ENCODE measurements around the gene TTC23. TPM values are rescaled to one million over a fixed set of nuclear protein-coding genes. Genes with fewer than 3 reads are reported as not detected.

Gene TTC23
- total RNA-seq, 2 experiments from 2014 or later: 0.19 to 0.81 TPM

DNA sequence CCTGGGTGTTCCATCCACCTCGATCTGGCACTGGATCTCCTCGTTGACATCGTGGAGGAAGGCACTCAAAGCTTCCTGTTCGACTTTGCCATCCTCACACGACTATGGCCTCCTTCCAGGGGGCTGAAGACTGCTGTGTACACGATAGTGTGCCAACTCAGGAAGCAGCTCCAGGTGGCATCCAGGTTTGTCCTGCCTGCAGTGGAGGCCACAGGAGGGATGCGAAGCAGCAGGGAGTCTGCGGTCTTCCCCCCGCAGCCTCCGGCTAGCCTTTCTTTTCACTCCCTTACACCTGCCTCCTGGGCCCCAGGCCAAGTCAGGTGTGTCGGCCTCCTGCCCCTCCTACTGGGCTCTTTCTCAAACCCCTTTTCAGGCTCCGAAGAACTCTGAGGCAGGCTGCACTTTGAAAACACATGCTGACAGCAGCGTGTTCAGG is 112.3 kb downstream of the TTC23 start:
- Histone ChIP-seq H3K36me3 (ENCODE audit: insufficient read depth, low read length) (no peaks in the 10 kb centered on the region), H3K27ac (ENCODE audit: low read depth in 1 of 2, low read length in 2 of 2) (no peak overlapping the region), H3K4me3 (ENCODE audit: low read length) (no peak overlapping the region), H3K4me1 (ENCODE audit: insufficient read depth, low read length) (no peaks in the 10 kb centered on the region), H3K9me3 (ENCODE audit: control insufficient read depth in 1 of 2, insufficient read depth in 1 of 2, low read length in 2 of 2) (no peaks in the 10 kb centered on the region), H3K27me3 (ENCODE audit: control insufficient read depth in 1 of 2, insufficient read depth in 2 of 2, low read length in 2 of 2) (no peaks in the 10 kb centered on the region)
- Mint-ChIP-seq H3K4me3 (no peak overlapping the region), H3K4me1 (ENCODE audit: low read depth) (no peaks in the 10 kb centered on the region), H3K36me3 (ENCODE audit: low read depth) (no peaks in the 10 kb centered on the region), H3K27ac (no peak overlapping the region), H3K27me3 (no peaks in the 10 kb centered on the region), H3K9me3 (no peaks in the 10 kb centered on the region)
- no peak for ATAC-seq (ENCODE audit: poor library complexity)
- TF ChIP-seq, protein P1, sequence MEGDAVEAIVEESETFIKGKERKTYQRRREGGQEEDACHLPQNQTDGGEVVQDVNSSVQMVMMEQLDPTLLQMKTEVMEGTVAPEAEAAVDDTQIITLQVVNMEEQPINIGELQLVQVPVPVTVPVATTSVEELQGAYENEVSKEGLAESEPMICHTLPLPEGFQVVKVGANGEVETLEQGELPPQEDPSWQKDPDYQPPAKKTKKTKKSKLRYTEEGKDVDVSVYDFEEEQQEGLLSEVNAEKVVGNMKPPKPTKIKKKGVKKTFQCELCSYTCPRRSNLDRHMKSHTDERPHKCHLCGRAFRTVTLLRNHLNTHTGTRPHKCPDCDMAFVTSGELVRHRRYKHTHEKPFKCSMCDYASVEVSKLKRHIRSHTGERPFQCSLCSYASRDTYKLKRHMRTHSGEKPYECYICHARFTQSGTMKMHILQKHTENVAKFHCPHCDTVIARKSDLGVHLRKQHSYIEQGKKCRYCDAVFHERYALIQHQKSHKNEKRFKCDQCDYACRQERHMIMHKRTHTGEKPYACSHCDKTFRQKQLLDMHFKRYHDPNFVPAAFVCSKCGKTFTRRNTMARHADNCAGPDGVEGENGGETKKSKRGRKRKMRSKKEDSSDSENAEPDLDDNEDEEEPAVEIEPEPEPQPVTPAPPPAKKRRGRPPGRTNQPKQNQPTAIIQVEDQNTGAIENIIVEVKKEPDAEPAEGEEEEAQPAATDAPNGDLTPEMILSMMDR (IDR thresholded peaks at IDR 0.05): no peak
- intact Hi-C loops (cut with DNase I, micrococcal nuclease): no loop called here
- POLR2A ChIA-PET: no interaction called here
- DNase-seq: no peak
- CTCF ChIA-PET: no interaction called here

DNA sequence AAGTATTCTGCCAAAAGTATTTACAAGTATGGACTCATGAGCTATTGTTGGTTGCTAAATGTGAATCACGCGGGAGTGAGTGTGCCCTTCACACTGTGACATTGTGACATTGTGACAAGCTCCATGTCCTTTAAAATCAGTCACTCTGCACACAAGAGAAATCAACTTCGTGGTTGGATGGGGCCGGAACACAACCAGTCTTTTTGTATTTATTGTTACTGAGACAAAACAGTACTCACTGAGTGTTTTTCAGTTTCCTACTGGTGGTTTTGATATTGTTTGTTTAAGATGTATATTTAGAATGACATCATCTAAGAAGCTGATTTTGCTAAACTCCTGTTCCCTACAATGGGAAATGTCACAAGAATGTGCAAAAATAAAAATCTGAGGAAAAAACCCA is 114.2 kb downstream of the TTC23 start:
- H3K4me3 ChIP-seq (ENCODE audit: low read length): no peak overlapping the region

DNA sequence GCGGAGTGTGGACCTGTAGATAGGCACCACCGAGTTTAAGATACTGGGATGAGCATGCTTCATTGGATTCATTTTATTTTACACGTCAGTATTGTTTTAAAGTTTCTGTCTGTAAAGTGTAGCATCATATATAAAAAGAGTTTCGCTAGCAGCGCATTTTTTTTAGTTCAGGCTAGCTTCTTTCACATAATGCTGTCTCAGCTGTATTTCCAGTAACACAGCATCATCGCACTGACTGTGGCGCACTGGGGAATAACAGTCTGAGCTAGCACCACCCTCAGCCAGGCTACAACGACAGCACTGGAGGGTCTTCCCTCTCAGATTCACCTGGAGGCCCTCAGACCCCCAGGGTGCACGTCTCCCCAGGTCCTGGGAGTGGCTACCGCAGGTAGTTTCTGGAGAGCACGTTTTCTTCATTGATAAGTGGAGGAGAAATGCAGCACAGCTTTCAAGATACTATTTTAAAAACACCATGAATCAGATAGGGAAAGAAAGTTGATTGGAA is 115.0 kb downstream of the TTC23 start:
- H3K27me3 Mint-ChIP-seq: no peaks in the 10 kb centered on the region
- DNase-seq (no peak), ATAC-seq (ENCODE audit: poor library complexity) (no peak)
- H3K4me1 Mint-ChIP-seq (ENCODE audit: low read depth): no peaks in the 10 kb centered on the region
- no peak overlapping the region for H3K27ac Mint-ChIP-seq
- Histone ChIP-seq H3K36me3 (ENCODE audit: insufficient read depth, low read length) (no peaks in the 10 kb centered on the region), H3K9me3 (ENCODE audit: control insufficient read depth in 1 of 2, insufficient read depth in 1 of 2, low read length in 2 of 2) (no peaks in the 10 kb centered on the region), H3K27ac (ENCODE audit: low read depth in 1 of 2, low read length in 2 of 2) (no peak overlapping the region), H3K27me3 (ENCODE audit: control insufficient read depth in 1 of 2, insufficient read depth in 2 of 2, low read length in 2 of 2) (no peaks in the 10 kb centered on the region), H3K4me3 (ENCODE audit: low read length) (no peak overlapping the region), H3K4me1 (ENCODE audit: insufficient read depth, low read length) (no peaks in the 10 kb centered on the region)
- H3K9me3 Mint-ChIP-seq: no peaks in the 10 kb centered on the region
- intact Hi-C loops (cut with DNase I, micrococcal nuclease): no loop called here
- ChIA-PET POLR2A (no interaction called here), CTCF (interaction anchor here (1.8 kb wide), 1 partner anchor 10 kb away, joined by 4 read pairs; no protein-coding TSS in a partner anchor)
- H3K4me3 Mint-ChIP-seq: no peak overlapping the region
- no peaks in the 10 kb centered on the region for H3K36me3 Mint-ChIP-seq (ENCODE audit: low read depth)
- TF ChIP-seq, protein P1 (IDR thresholded peaks at IDR 0.05): no peak

More for the DNA sequence above, 114.2 kb downstream of the TTC23 start:
- POLR2A ChIA-PET: no interaction called here
- no peaks in the 10 kb centered on the region for H3K9me3 ChIP-seq (ENCODE audit: control insufficient read depth in 1 of 2, insufficient read depth in 1 of 2, low read length in 2 of 2)
- no peak overlapping the region for H3K27ac Mint-ChIP-seq
- no peaks in the 10 kb centered on the region for H3K4me1 Mint-ChIP-seq (ENCODE audit: low read depth)
- intact Hi-C loops (cut with DNase I, micrococcal nuclease): no loop called here
- H3K27me3 ChIP-seq (ENCODE audit: control insufficient read depth in 1 of 2, insufficient read depth in 2 of 2, low read length in 2 of 2): no peaks in the 10 kb centered on the region
- no peak overlapping the region for H3K27ac ChIP-seq (ENCODE audit: low read depth in 1 of 2, low read length in 2 of 2)
- no peaks in the 10 kb centered on the region for H3K9me3 Mint-ChIP-seq
- CTCF ChIA-PET: interaction anchor here (1.8 kb wide), 1 partner anchor 11 kb away, joined by 4 read pairs; no protein-coding TSS in a partner anchor
- no peak for DNase-seq
- H3K4me1 ChIP-seq (ENCODE audit: insufficient read depth, low read length): no peaks in the 10 kb centered on the region
- H3K4me3 Mint-ChIP-seq: no peak overlapping the region
- no peaks in the 10 kb centered on the region for H3K36me3 Mint-ChIP-seq (ENCODE audit: low read depth)
- no peaks in the 10 kb centered on the region for H3K36me3 ChIP-seq (ENCODE audit: insufficient read depth, low read length)
- ATAC-seq (ENCODE audit: poor library complexity): no peak
- H3K27me3 Mint-ChIP-seq: no peaks in the 10 kb centered on the region
- TF ChIP-seq, protein P1 (IDR thresholded peaks at IDR 0.05): no peak
